Measurements from ENCODE around the gene CELF2. TPM values are rescaled to one million over a fixed set of nuclear protein-coding genes. Genes with fewer than 3 reads are reported as not detected.

CELF2 gene
- total RNA-seq, 1 experiment from 2014 or later: 28.7 TPM

- no peak overlapping the region for H3K9ac ChIP-seq (ENCODE audit: extremely low read depth, insufficient read length, low read length)
- no peaks in the 10 kb centered on the region for H3K4me1 Mint-ChIP-seq
- no peak for DNase-seq
- H3K27me3 Mint-ChIP-seq (ENCODE audit: low read depth): peaks cover 4% of the 10 kb centered on the region; the same call in 1 of the 2 replicates
- no CpG with 5 or more reads among the region's 2 CpGs for WGBS (ENCODE audit: extremely low coverage, insufficient read length, low lambda C conversion rate)
- no peak overlapping the region for H2AK5ac ChIP-seq (ENCODE audit: insufficient read length, low read length)
- H3K23me2 ChIP-seq (ENCODE audit: insufficient read length, low read depth, low read length, poor library complexity, severe bottlenecking): no peaks in the 10 kb centered on the region
- no peak overlapping the region for H3K4me3 Mint-ChIP-seq
- no peaks in the 10 kb centered on the region for H3K9me3 ChIP-seq (ENCODE audit: control insufficient read depth, low read depth, low read length)
- H2BK20ac ChIP-seq (ENCODE audit: low read depth, low read length, poor library complexity, severe bottlenecking): no peak overlapping the region
- H3K27ac ChIP-seq (ENCODE audit: insufficient read length, low read depth, low read length): no peak overlapping the region
- no peaks in the 10 kb centered on the region for H3K27me3 ChIP-seq (ENCODE audit: insufficient read depth, low read length)
- no peak overlapping the region for H3K4me2 ChIP-seq (ENCODE audit: insufficient read depth, insufficient read length, low read length)
- peaks cover 0 to 8% (median 0%) of the 10 kb centered on the region in 3 experiments; a peak in 1 of 7 replicates for H3K36me3 Mint-ChIP-seq (ENCODE audit: insufficient read depth in 1 of 3, low read depth in 3 of 3)
- H2BK15ac ChIP-seq (ENCODE audit: low read depth, low read length): no peak overlapping the region
- H3K79me1 ChIP-seq (ENCODE audit: insufficient read depth, low read depth, low read length, poor library complexity, severe bottlenecking): no peaks in the 10 kb centered on the region
- H3K4me1 ChIP-seq (ENCODE audit: insufficient read depth, low read length): no peaks in the 10 kb centered on the region
- no peak overlapping the region for H3K18ac ChIP-seq (ENCODE audit: insufficient read length, low read depth, low read length)
- H3K56ac ChIP-seq (ENCODE audit: insufficient read length, low read depth, low read length): no peak overlapping the region
- H2BK12ac ChIP-seq (ENCODE audit: insufficient read length, low read depth, low read length): no peak overlapping the region
- H4K20me1 ChIP-seq (ENCODE audit: control insufficient read depth, insufficient read depth, insufficient read length): no peaks in the 10 kb centered on the region
- no peak overlapping the region for H2BK120ac ChIP-seq (ENCODE audit: low read depth, low read length, poor library complexity, severe bottlenecking)
- no peak overlapping the region for H4K8ac ChIP-seq (replicated peaks; ENCODE audit: insufficient read length, low read depth, low read length)
- no peak overlapping the region for H3K27ac Mint-ChIP-seq
- H3T11ph ChIP-seq (ENCODE audit: low read length): no peak overlapping the region
- H2AFZ ChIP-seq (ENCODE audit: low read length): no peak overlapping the region
- H3K9me3 Mint-ChIP-seq: no peaks in the 10 kb centered on the region; a peak in 1 of 5 replicates
- H4K91ac ChIP-seq (ENCODE audit: insufficient read length, low read depth, low read length): no peak overlapping the region
- no peak overlapping the region for H2BK5ac ChIP-seq (ENCODE audit: insufficient read length, low read length)
- H3K14ac ChIP-seq (ENCODE audit: insufficient read depth, low read length): no peak overlapping the region
- H3K4ac ChIP-seq (ENCODE audit: low read depth, low read length): no peak overlapping the region
- no peak overlapping the region for H3K23ac ChIP-seq (ENCODE audit: insufficient read length, low read depth, low read length)
- no peaks in the 10 kb centered on the region for H3K79me2 ChIP-seq (ENCODE audit: insufficient read depth, low read length)
- no peak overlapping the region for H4K5ac ChIP-seq (ENCODE audit: insufficient read length, low read depth, low read length)
- TF ChIP-seq CTCF (conservative IDR thresholded peaks at IDR 0.05): no peak
Measured at GRCh38 chr10:10975647-10976046, 42.0 kb upstream of the CELF2 start.
